ENCODE data around the gene COL4A5. TPM values are rescaled to one million over a fixed set of nuclear protein-coding genes. Genes with fewer than 3 reads are reported as not detected.

The COL4A5 gene
- total and polyA plus RNA-seq, 2 of the 13 experiments (the other 11 are each of a cell fraction or from before 2014, with no cell fraction given), result 39.5 to 45.5 TPM

GRCh38 chrX:108396986-108397385 is 42.7 kb upstream of the COL4A5 start:
- no peak overlapping the region for H3K9ac ChIP-seq (ENCODE audit: insufficient read depth, low read depth, low read length)
- no peak for TF ChIP-seq ZNF484 (CRISPR knock-in tag; IDR thresholded peaks at IDR 0.05; ENCODE audit: borderline replicate concordance, low read depth)
- no peak for TF ChIP-seq ZNF142 (CRISPR knock-in tag; IDR thresholded peaks at IDR 0.05)
- TF ChIP-seq DMTF1 (CRISPR knock-in tag; IDR thresholded peaks at IDR 0.05), result no peak
- no peak for TF ChIP-seq ZNF460 (CRISPR knock-in tag; IDR thresholded peaks at IDR 0.05; ENCODE audit: borderline replicate concordance)
- no peak for TF ChIP-seq THAP8 (CRISPR knock-in tag; IDR thresholded peaks at IDR 0.05; ENCODE audit: borderline replicate concordance)
- TF ChIP-seq ZNF788 (CRISPR knock-in tag; IDR thresholded peaks at IDR 0.05; ENCODE audit: borderline replicate concordance), result no peak
- no peak for TF ChIP-seq ZNF253 (CRISPR knock-in tag; IDR thresholded peaks at IDR 0.05; ENCODE audit: borderline replicate concordance)
- 94% methylated on average over 1 of the region's 1 CpG for WGBS (ENCODE audit: low lambda C conversion rate)
- DNase-seq (ENCODE audit: low spot score), result no peak
- H3K27me3 ChIP-seq (ENCODE audit: control insufficient read depth in 1 of 2, insufficient read depth in 2 of 2, low read length in 2 of 2), result no peaks in the 10 kb centered on the region
- no peaks in the 10 kb centered on the region for H3K9me3 ChIP-seq (ENCODE audit: low read length)
- in situ Hi-C loops (cut with HindIII; ENCODE audit: extremely low pct_ligation_motif_present, low pct_unique_long_range_greater_than_20kb) (no loop called here), intact Hi-C loops (cut with micrococcal nuclease; ENCODE audit: unreplicated experiment) (no loop called here)
- no peaks in the 10 kb centered on the region for H3K36me3 ChIP-seq (replicated peaks in 1 of 2; ENCODE audit: control insufficient read depth in 1 of 2, insufficient read depth in 2 of 2, low read length in 2 of 2)
- no peak overlapping the region for H2AFZ ChIP-seq (ENCODE audit: low read length)
- no peak for ATAC-seq
- H3K4me3 ChIP-seq (replicated peaks in 1 of 3; ENCODE audit: insufficient read depth in 1 of 3, low read depth in 2 of 3, low read length in 3 of 3), result no peak overlapping the region
- H3K4me2 ChIP-seq (ENCODE audit: low read depth, low read length), result no peak overlapping the region
- H3K27ac ChIP-seq (ENCODE audit: extremely low read length, insufficient read depth, low read length), result no peak overlapping the region
- peaks cover 10% of the 10 kb centered on the region for H3K4me1 ChIP-seq (ENCODE audit: insufficient read depth, low read length)
- no TSS peak for BruUV-seq (replicated peaks)
- FAIRE-seq, result no peak
- ChIA-PET CTCF (ENCODE audit: low intra/inter-chr PET ratio, low total read pairs) (no interaction called here), POLR2A (no interaction called here)
- H3K79me2 ChIP-seq (ENCODE audit: insufficient read depth, low read length), result no peaks in the 10 kb centered on the region
- no peaks in the 10 kb centered on the region for H4K20me1 ChIP-seq (ENCODE audit: insufficient read depth, low read length)

Data from HepG2 (cell line).